ENCODE results near the gene DIABLO.
"Not testable (repeated sequence)": the region's sequence is repeated elsewhere in the genome, so short reads cannot be mapped to it uniquely, and the experiment has no call there.

Gene DIABLO

GRCh38 chr12:122225683-122226365 lies at the start of gene DIABLO:
Gene DIABLO, minus strand, starts transcription at chr12:122226052. Its CDS starts 38 bp downstream, at chr12:122226014.
- DNase-seq (ENCODE audit: low spot score) = peak; percentile 100

GRCh38 chr12:122275459-122275858 lies 49.6 kb upstream of the DIABLO start:
- DNase-seq (ENCODE audit: low spot score) = no peak

- DNase-seq (ENCODE audit: low spot score) = peak; percentile 95
Measured at GRCh38 chr12:122266230-122266901, 40.5 kb upstream of the DIABLO start, which contains the start of gene VPS33A. Gene VPS33A, minus strand, starts transcription at chr12:122266494. Its CDS starts 86 bp downstream, at chr12:122266408.

- peak; percentile 24 for DNase-seq (ENCODE audit: low spot score)
Measured at GRCh38 chr12:122265886-122266229, 40.0 kb upstream of the DIABLO start.

- DNase-seq (ENCODE audit: low spot score) = no peak
Measured at GRCh38 chr12:122265476-122265875, 39.6 kb upstream of the DIABLO start.

- not testable (repeated sequence) for DNase-seq (ENCODE audit: low spot score)
Measured at GRCh38 chr12:122260735-122261134, 34.9 kb upstream of the DIABLO start.

GRCh38 chr12:122258939-122259338 lies 33.1 kb upstream of the DIABLO start:
- not testable (repeated sequence) for DNase-seq (ENCODE audit: low spot score)

- DNase-seq (ENCODE audit: low spot score) = not testable (repeated sequence)
Measured at GRCh38 chr12:122258462-122258861, 32.6 kb upstream of the DIABLO start.

GRCh38 chr12:122250536-122250935 lies 24.7 kb upstream of the DIABLO start:
- peak; percentile 26 for DNase-seq (ENCODE audit: low spot score)

GRCh38 chr12:122250047-122250446 lies 24.2 kb upstream of the DIABLO start:
- peak; percentile 19 for DNase-seq (ENCODE audit: low spot score)

- no peak for DNase-seq (ENCODE audit: low spot score)
Measured at GRCh38 chr12:122245553-122245952, 19.7 kb upstream of the DIABLO start.

GRCh38 chr12:122244565-122245371 lies 18.9 kb upstream of the DIABLO start:
- DNase-seq (ENCODE audit: low spot score) = no peak

- no peak for DNase-seq (ENCODE audit: low spot score)
Measured at GRCh38 chr12:122243965-122244364, 18.1 kb upstream of the DIABLO start.

- no peak for DNase-seq (ENCODE audit: low spot score)
Measured at GRCh38 chr12:122238861-122239260, 13.0 kb upstream of the DIABLO start.

- DNase-seq (ENCODE audit: low spot score) = no peak
Measured at GRCh38 chr12:122235741-122236140, 9.9 kb upstream of the DIABLO start.

- DNase-seq (ENCODE audit: low spot score) = no peak
Measured at GRCh38 chr12:122232691-122233090, 6.8 kb upstream of the DIABLO start.

- no peak for DNase-seq (ENCODE audit: low spot score)
Measured at GRCh38 chr12:122230798-122231197, 4.9 kb upstream of the DIABLO start.

- no peak for DNase-seq (ENCODE audit: low spot score)
Measured at GRCh38 chr12:122228092-122228491, 2.2 kb upstream of the DIABLO start.

GRCh38 chr12:122227341-122227740 lies 1.5 kb upstream of the DIABLO start:
- DNase-seq (ENCODE audit: low spot score) = no peak

- no peak for DNase-seq (ENCODE audit: low spot score)
Measured at GRCh38 chr12:122226366-122227125, 694 bp upstream of the DIABLO start.

- DNase-seq (ENCODE audit: low spot score) = no peak
Measured at GRCh38 chr12:122216445-122216844, 9.4 kb downstream of the DIABLO start.

GRCh38 chr12:122215771-122216170 lies 10.1 kb downstream of the DIABLO start:
- no peak for DNase-seq (ENCODE audit: low spot score)
